HepG2 (cell line): ENCODE data around the gene GJC1. TPM values are rescaled to one million over a fixed set of nuclear protein-coding genes. Genes with fewer than 3 reads are reported as not detected.

Experiments used
- ATAC-seq: fragments of 200-7000 bp; cut with Tn5 transposase; 3 replicates; pipeline ENCODE4 v1.9.1; 2020; ENCODE audit warnings: mild to moderate bottlenecking, moderate library complexity
- BruUV-seq: library from RNA; stranded (reverse); fragments of 400-500 nt; replicated peaks from 2 replicates; lab custom pipeline; 2021; lab: Mats Ljungman, UMichigan
- CTCF ChIA-PET: fragments of 300-600 bp; formaldehyde crosslinking; extraction: SDS; loops from one replicate; lab custom pipeline; 2021; ENCODE audit warnings: low total read pairs, inconsistent platforms, low intra/inter-chr PET ratio; lab: Yijun Ruan, JAX
- POLR2A ChIA-PET: fragments of 350-600 bp; sonication (Branson Sonifier 250); formaldehyde crosslinking; loops from one replicate; lab custom pipeline; 2020; ENCODE audit warnings: antibody characterized with exemption, inconsistent platforms; lab: Yijun Ruan, JAX
- DNase-seq: peaks from one replicate; pipeline ENCODE4 v3.0.0-alpha.2; 2015; ENCODE audit warnings: low spot score
- FAIRE-seq: peaks from 3 replicates; lab custom pipeline; 2011; peaks lifted over from hg19 to GRCh38; lab: Jason Lieb, UNC
- H2AFZ ChIP-seq: one replicate; pipeline ENCODE4 v1.6.1; 2011; ENCODE audit warnings: low read length, inconsistent platforms
- H3K27ac ChIP-seq: fragments of 300-600 bp; 3 replicates; pipeline ENCODE4 v1.8.0; 2011; ENCODE audit warnings: mixed run types, mild to moderate bottlenecking, mixed read lengths, low read length, inconsistent platforms; ENCODE audit not compliant: insufficient read depth; ENCODE audit errors: extremely low read length
- H3K27me3 ChIP-seq, 2 experiments: fragments of 200-600 bp in 1 of 2; 2 replicates in 1 of 2; 3 replicates in 1 of 2; pipeline versions ENCODE4 v1.6.0 to v1.8.0; 2011; ENCODE audit warnings: low read length in 2 of 2, mild to moderate bottlenecking in 2 of 2, moderate library complexity in 2 of 2, inconsistent platforms in 1 of 2; ENCODE audit not compliant: insufficient read depth in 2 of 2, control insufficient read depth in 1 of 2
- H3K36me3 ChIP-seq, 2 experiments: fragments of 200-600 bp in 1 of 2; replicated peaks in 1 of 2; 2 replicates in 1 of 2; 3 replicates in 1 of 2; pipeline versions ENCODE4 v1.5.1 to v1.8.0; 2011; ENCODE audit warnings: low read length in 2 of 2, inconsistent platforms in 1 of 2; ENCODE audit not compliant: insufficient read depth in 2 of 2, control insufficient read depth in 1 of 2
- H3K4me1 ChIP-seq: 2 replicates; pipeline ENCODE4 v1.5.1; 2012; ENCODE audit warnings: low read length, inconsistent platforms; ENCODE audit not compliant: insufficient read depth
- H3K4me2 ChIP-seq: 2 replicates; pipeline ENCODE4 v1.6.0; 2011; ENCODE audit warnings: low read depth, low read length, inconsistent platforms
- H3K4me3 ChIP-seq, 3 experiments: fragments of 200-600 bp in 1 of 3; sonication (generic), shearing (Covaris generic) in 1 of 3; replicated peaks in 1 of 3; 2 replicates each; pipeline ENCODE4 v1.5.1; 2011 to 2016; ENCODE audit warnings: low read length in 3 of 3, inconsistent platforms in 2 of 3, low read depth in 2 of 3, mild to moderate bottlenecking in 2 of 3, control low read depth in 1 of 3, mixed read lengths in 1 of 3; ENCODE audit not compliant: insufficient read depth in 1 of 3
- H3K79me2 ChIP-seq: one replicate; pipeline ENCODE4 v1.6.1; 2011; ENCODE audit warnings: low read length, inconsistent platforms; ENCODE audit not compliant: insufficient read depth
- H3K9ac ChIP-seq: 2 replicates; pipeline ENCODE4 v1.6.0; 2011; ENCODE audit warnings: mild to moderate bottlenecking, low read depth, low read length, inconsistent platforms; ENCODE audit not compliant: insufficient read depth
- H3K9me3 ChIP-seq: 2 replicates; pipeline ENCODE4 v1.5.1; 2012; ENCODE audit warnings: mild to moderate bottlenecking, low read length
- H4K20me1 ChIP-seq: 2 replicates; pipeline ENCODE4 v1.6.0; 2011; ENCODE audit warnings: inconsistent platforms, mild to moderate bottlenecking, low read length, moderate library complexity; ENCODE audit not compliant: insufficient read depth
- GABPB1 ChIP-seq: IDR thresholded peaks from 2 replicates; pipeline ENCODE4 v1.6.1; 2016; ENCODE audit warnings: mild to moderate bottlenecking, missing genetic modification reagents, moderate library complexity, missing compliant biosample characterization
- GLMP ChIP-seq: sonication (generic); formaldehyde crosslinking; IDR thresholded peaks from 2 replicates; pipeline ENCODE4 v1.9.0; 2021; ENCODE audit warnings: missing genetic modification reagents, mild to moderate bottlenecking, borderline replicate concordance
- HMG20A ChIP-seq: IDR thresholded peaks from 2 replicates; pipeline ENCODE4 v1.6.1; 2016; ENCODE audit warnings: borderline replicate concordance
- KAT7 ChIP-seq: IDR thresholded peaks from 2 replicates; pipeline ENCODE4 v1.6.1; 2018; ENCODE audit warnings: borderline replicate concordance, missing compliant biosample characterization
- KLF11 ChIP-seq: IDR thresholded peaks from 2 replicates; pipeline ENCODE4 v1.6.1; 2016; ENCODE audit warnings: missing compliant biosample characterization
- MATR3 ChIP-seq: sonication (generic); formaldehyde crosslinking; IDR thresholded peaks from 2 replicates; pipeline ENCODE4 v1.4.0; 2020; ENCODE audit warnings: missing genetic modification reagents
- MBNL3 ChIP-seq: fragments of 250-450 bp; sonication (Bioruptor Pico); conservative IDR thresholded peaks from 2 replicates; pipeline ENCODE4 v1.8.0; 2022; ENCODE audit warnings: mild to moderate bottlenecking, inconsistent platforms
- MIER2 ChIP-seq: IDR thresholded peaks from 2 replicates; pipeline ENCODE4 v1.6.1; 2016; ENCODE audit warnings: missing biosample characterization, missing genetic modification reagents
- NONO ChIP-seq, 2 experiments: fragments of 450-650 bp in 1 of 2; sonication (generic) in 1 of 2; formaldehyde crosslinking in 1 of 2; IDR thresholded peaks in 1 of 2; conservative IDR thresholded peaks in 1 of 2; 2 replicates each; pipeline versions ENCODE4 v1.6.1 to v1.8.0; 2017 to 2022; ENCODE audit warnings: mild to moderate bottlenecking in 1 of 2, missing genetic modification reagents in 1 of 2, moderate library complexity in 1 of 2
- PHF8 ChIP-seq: sonication (generic); formaldehyde crosslinking; IDR thresholded peaks from 2 replicates; pipeline ENCODE4 v1.5.0; 2020; ENCODE audit warnings: missing genetic modification reagents
- REXO4 ChIP-seq: sonication (generic); formaldehyde crosslinking; IDR thresholded peaks from 2 replicates; pipeline ENCODE4 v1.8.0; 2022; ENCODE audit warnings: missing genetic modification reagents, mild to moderate bottlenecking, borderline replicate concordance
- SMARCE1 ChIP-seq: fragments of 450-650 bp; IDR thresholded peaks from 2 replicates; pipeline ENCODE4 v1.6.1; 2017; ENCODE audit warnings: borderline replicate concordance
- ZFX ChIP-seq: sonication (generic); formaldehyde crosslinking; IDR thresholded peaks from 2 replicates; pipeline ENCODE4 v1.4.0; 2020; ENCODE audit warnings: mild to moderate bottlenecking, low read depth, missing genetic modification reagents, moderate library complexity
- ZNF572 ChIP-seq: sonication (generic); formaldehyde crosslinking; IDR thresholded peaks from 2 replicates; pipeline ENCODE4 v1.5.1; 2020; ENCODE audit warnings: mild to moderate bottlenecking, missing genetic modification reagents
- ZNF790 ChIP-seq: sonication (generic); formaldehyde crosslinking; IDR thresholded peaks from 2 replicates; pipeline ENCODE4 v1.8.0; 2022; ENCODE audit warnings: missing genetic modification reagents, mild to moderate bottlenecking, borderline replicate concordance
- WGBS: methylation state at CpG from one replicate; pipeline ENCODE4 v1.1.6; 2017; ENCODE audit warnings: low lambda C conversion rate; 5-methylcytosine and 5-hydroxymethylcytosine counted together
- in situ Hi-C: cut with HindIII; loops from 2 replicates; pipeline ENCODE4 v1.10.0; 2017; ENCODE audit warnings: low pct_unique_long_range_greater_than_20kb; ENCODE audit not compliant: extremely low pct_ligation_motif_present
- intact Hi-C: fragments of 100-400 bp; cut with micrococcal nuclease; formaldehyde crosslinking; loops from one replicate; pipeline ENCODE4 v1.10.0; 2022; ENCODE audit not compliant: unreplicated experiment
- polyA plus RNA-seq, 8 experiments: library from polyadenylated mRNA; depleted of rRNA in 3 of 8; stranded (reverse) in 7 of 8; unstranded in 1 of 8; fragments of >200 nt; fragmentation: Illumina TruSeq in 4 of 8; extraction: Trizol in 4 of 8; gene quantifications; 2 replicates each; pipeline versions ENCODE4 v1.2.1 to v1.2.3, GENCODE V29; 2011 to 2016; ENCODE audit warnings: low read depth in 4 of 8, missing spikeins in 1 of 8, mixed read lengths in 1 of 8; ENCODE audit not compliant: insufficient read depth in 1 of 8
- total RNA-seq, 5 experiments: library from RNA; depleted of rRNA; stranded (reverse); fragments of >200 nt; fragmentation: Illumina TruSeq; extraction: Trizol; gene quantifications; 2 replicates each; pipeline ENCODE4 v1.2.3, GENCODE V29; 2016; ENCODE audit warnings: low read depth in 1 of 5

The GJC1 gene
- total and polyA plus RNA-seq, 2 of the 13 experiments (the other 11 are each of a cell fraction or from before 2014, with no cell fraction given) = 1.7 TPM

GRCh38 chr17:44752953-44753861 is 76.9 kb downstream of the GJC1 start (continued):
- TF ChIP-seq KAT7 = no peak
- no peak for TF ChIP-seq NONO (IDR thresholded peaks at IDR 0.05)
- no peak for TF ChIP-seq NONO (CRISPR knock-in tag; conservative IDR thresholded peaks at IDR 0.05)
- TF ChIP-seq ZNF572 (CRISPR knock-in tag) = 0 out of 2 replicates have a peak, but pooled peaks have one; percentile 60
- peak; percentile 58 for TF ChIP-seq GABPB1 (CRISPR knock-in tag)

DNA sequence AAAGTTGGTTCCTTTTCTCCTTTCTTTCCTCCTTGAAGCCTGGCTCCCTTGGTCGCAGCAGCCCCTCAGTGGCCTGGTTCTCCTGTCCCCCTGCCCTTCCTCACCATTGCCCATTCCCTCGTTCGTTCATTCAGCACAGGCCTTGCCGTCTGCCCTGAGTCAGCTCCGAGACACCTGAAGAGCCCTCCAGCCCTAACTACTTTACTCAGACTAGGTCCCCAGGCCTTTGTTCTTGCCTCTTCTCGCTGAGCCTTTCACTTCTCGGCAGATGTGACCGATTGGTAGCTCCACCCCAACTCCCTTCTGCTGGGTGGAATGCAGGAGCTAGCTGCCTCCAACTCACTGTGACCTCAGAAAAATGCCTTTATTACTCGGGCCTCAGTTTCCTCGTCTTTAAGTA is 78.3 kb downstream of the GJC1 start:
- no peak overlapping the region for H2AFZ ChIP-seq
- H3K79me2 ChIP-seq = no peaks in the 10 kb centered on the region
- intact Hi-C loops (no loop called here), in situ Hi-C loops (no loop called here)
- peaks cover 16% of the 10 kb centered on the region for H3K4me1 ChIP-seq
- TF ChIP-seq ZNF790 (CRISPR knock-in tag) (no peak), ZFX (no peak), MIER2 (CRISPR knock-in tag) (no peak), GLMP (CRISPR knock-in tag) (no peak), KLF11 (no peak), REXO4 (no peak), PHF8 (CRISPR knock-in tag) (no peak), SMARCE1 (no peak), MATR3 (no peak), HMG20A (CRISPR knock-in tag) (no peak), MBNL3 (CRISPR knock-in tag) (no peak)
- H3K4me2 ChIP-seq = no peak overlapping the region
- FAIRE-seq (no peak), DNase-seq (no peak), ATAC-seq (no peak)
- peaks cover 11 to 22% of the 10 kb centered on the region in 2 experiments; a peak in 4 of 5 replicates for H3K36me3 ChIP-seq
- CTCF ChIA-PET = no interaction called here
- no peak overlapping the region for H3K4me3 ChIP-seq
- WGBS = 95% methylated on average over 10 of the region's 10 CpGs
- no peaks in the 10 kb centered on the region for H3K9me3 ChIP-seq
- H3K9ac ChIP-seq = no peak overlapping the region
- H4K20me1 ChIP-seq = no peaks in the 10 kb centered on the region
- POLR2A ChIA-PET = no interaction called here
- BruUV-seq = no TSS peak
- no peak overlapping the region for H3K27ac ChIP-seq
- H3K27me3 ChIP-seq = peaks cover 0 to under 1% of the 10 kb centered on the region in 2 experiments; a peak in 2 of 5 replicates
